Astrocyte (in vitro differentiated cells and primary cell): ENCODE measurements around the gene HBM. TPM values are rescaled to one million over a fixed set of nuclear protein-coding genes. Genes with fewer than 3 reads are reported as not detected.

Experiments
- DNase-seq: peaks from one replicate; pipeline ENCODE4 v3.0.0-alpha.2; 2010; ENCODE audit warnings: low read depth
- FAIRE-seq: peaks from 2 replicates; lab custom pipeline; 2011; peaks lifted over from hg19 to GRCh38; lab: Jason Lieb, UNC
- H2AFZ ChIP-seq: 2 replicates; pipeline ENCODE4 v1.6.0; 2012; ENCODE audit warnings: low read depth, low read length, inconsistent platforms
- H3K27ac ChIP-seq: 2 replicates; pipeline ENCODE4 v1.5.1; 2011; ENCODE audit warnings: low read depth, low read length, inconsistent platforms
- H3K27me3 ChIP-seq: 2 replicates; pipeline ENCODE4 v1.6.0; 2011; ENCODE audit warnings: low read length, inconsistent platforms; ENCODE audit not compliant: insufficient read depth
- H3K36me3 ChIP-seq: 2 replicates; pipeline ENCODE4 v1.5.1; 2011; ENCODE audit warnings: low read length, inconsistent platforms; ENCODE audit not compliant: insufficient read depth
- H3K4me1 ChIP-seq: 2 replicates; pipeline ENCODE4 v1.5.1; 2011; ENCODE audit warnings: low read length, inconsistent platforms; ENCODE audit not compliant: insufficient read depth
- H3K4me2 ChIP-seq: 2 replicates; pipeline ENCODE4 v1.6.0; 2012; ENCODE audit warnings: low read length, inconsistent platforms
- H3K4me3 ChIP-seq: 2 replicates; pipeline ENCODE4 v1.5.1; 2011; ENCODE audit warnings: low read depth, mild to moderate bottlenecking, low read length, inconsistent platforms; ENCODE audit not compliant: insufficient read depth
- H3K79me2 ChIP-seq: 2 replicates; pipeline ENCODE4 v1.6.0; 2012; ENCODE audit warnings: mild to moderate bottlenecking, low read length, inconsistent platforms; ENCODE audit not compliant: insufficient read depth
- H3K9ac ChIP-seq: 2 replicates; pipeline ENCODE4 v1.6.0; 2012; ENCODE audit warnings: mild to moderate bottlenecking, low read length, inconsistent platforms
- H3K9me3 ChIP-seq: 2 replicates; pipeline ENCODE4 v1.5.1; 2012; ENCODE audit warnings: low read depth, mild to moderate bottlenecking, low read length, inconsistent platforms; ENCODE audit not compliant: insufficient read depth
- H4K20me1 ChIP-seq: 2 replicates; pipeline ENCODE4 v1.6.0; 2012; ENCODE audit warnings: low read length, inconsistent platforms; ENCODE audit not compliant: insufficient read depth
- H3K27ac Mint-ChIP-seq: one replicate; pipeline ENCODE4 v1.8.0; 2021; ENCODE audit warnings: mild to moderate bottlenecking, mixed read lengths; ENCODE audit not compliant: unreplicated experiment
- H3K27me3 Mint-ChIP-seq: one replicate; pipeline ENCODE4 v1.8.0; 2021; ENCODE audit warnings: low read depth, mixed read lengths; ENCODE audit not compliant: unreplicated experiment
- H3K36me3 Mint-ChIP-seq: one replicate; pipeline ENCODE4 v1.8.0; 2021; ENCODE audit warnings: low read depth, mixed read lengths; ENCODE audit not compliant: unreplicated experiment
- H3K4me1 Mint-ChIP-seq: one replicate; pipeline ENCODE4 v1.8.0; 2021; ENCODE audit warnings: low read depth, mixed read lengths; ENCODE audit not compliant: unreplicated experiment
- H3K4me3 Mint-ChIP-seq: one replicate; pipeline ENCODE4 v1.8.0; 2021; ENCODE audit warnings: mild to moderate bottlenecking, moderate library complexity, mixed read lengths; ENCODE audit not compliant: unreplicated experiment
- H3K9me3 Mint-ChIP-seq: one replicate; pipeline ENCODE4 v1.8.0; 2021; ENCODE audit warnings: mild to moderate bottlenecking, mixed read lengths; ENCODE audit not compliant: unreplicated experiment
- CTCF ChIP-seq: IDR thresholded peaks from 2 replicates; pipeline ENCODE4 v1.5.1; 2011; ENCODE audit warnings: low read depth, mild to moderate bottlenecking, inconsistent platforms, low read length, moderate library complexity; ENCODE audit not compliant: insufficient read depth
- EZH2 ChIP-seq: IDR thresholded peaks from 2 replicates; pipeline ENCODE4 v1.6.1; 2012; ENCODE audit warnings: mild to moderate bottlenecking, low read length, inconsistent platforms; ENCODE audit not compliant: insufficient read depth
- total RNA-seq: library from RNA; stranded (reverse); gene quantifications from 2 replicates; pipeline ENCODE4 v1.2.1, GENCODE V29; 2021

HBM gene
- total RNA-seq, 1 donor from 2014 or later, result not detected

DNA sequence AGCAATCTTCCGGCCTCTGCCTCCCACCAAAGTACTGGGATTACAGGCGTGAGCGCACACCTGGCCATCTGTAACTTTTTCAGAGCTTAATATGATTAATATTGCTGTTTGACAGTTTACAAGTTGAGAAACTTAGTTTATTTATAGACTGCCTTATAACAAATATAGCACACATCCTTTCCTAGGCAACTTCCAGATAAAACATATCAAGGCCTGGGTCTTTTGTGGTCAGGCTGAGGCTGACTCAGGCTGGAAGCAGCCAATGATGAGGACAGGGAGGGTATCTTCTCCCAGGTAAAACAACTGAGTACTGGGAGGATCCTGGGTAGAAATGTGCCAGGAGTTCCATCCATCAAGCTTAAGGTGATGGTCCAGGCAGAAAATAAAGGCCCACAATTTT, 47.2 kb downstream of the HBM start:
- H3K4me3 Mint-ChIP-seq, result no peak overlapping the region
- H3K4me1 ChIP-seq, result no peaks in the 10 kb centered on the region
- H3K4me1 Mint-ChIP-seq, result peaks cover 6% of the 10 kb centered on the region
- no peak overlapping the region for H3K27ac ChIP-seq
- no peak overlapping the region for H3K9ac ChIP-seq
- peak; percentile 22 for DNase-seq
- no peak overlapping the region for H2AFZ ChIP-seq
- H3K9me3 Mint-ChIP-seq, result no peaks in the 10 kb centered on the region
- peaks cover 15% of the 10 kb centered on the region for H3K36me3 Mint-ChIP-seq
- H4K20me1 ChIP-seq, result peaks cover 95% of the 10 kb centered on the region
- no peaks in the 10 kb centered on the region for H3K27me3 ChIP-seq
- no peak for TF ChIP-seq EZH2
- TF ChIP-seq CTCF, result no peak
- no peak for FAIRE-seq
- H3K9me3 ChIP-seq, result no peaks in the 10 kb centered on the region
- peaks cover 45% of the 10 kb centered on the region for H3K36me3 ChIP-seq
- no peak overlapping the region for H3K4me3 ChIP-seq
- peak overlapping the region; percentile 20 for H3K27ac Mint-ChIP-seq
- H3K79me2 ChIP-seq, result peaks cover 91% of the 10 kb centered on the region
- no peaks in the 10 kb centered on the region for H3K27me3 Mint-ChIP-seq
- H3K4me2 ChIP-seq, result no peak overlapping the region

Other genes starting within 250 kb of the HBM start
- gene POLR3K, start 112.4 kb upstream of the HBM start, total RNA-seq, result 9.6 and 12.2 TPM in 2 replicates
- 34.1 and 35.9 TPM in 2 replicates for gene SNRNP25, start 112.2 kb upstream of the HBM start, total RNA-seq
- 45.6 and 55.5 TPM in 2 replicates for gene RHBDF1, start 93.3 kb upstream of the HBM start, total RNA-seq
- gene MPG, start 87.8 kb upstream of the HBM start, total RNA-seq, result 56.5 and 62.7 TPM in 2 replicates
- 23.5 and 29.0 TPM in 2 replicates for gene NPRL3, start 27.3 kb upstream of the HBM start, total RNA-seq
- gene HBZ, start 13.3 kb upstream of the HBM start, total RNA-seq, result not detected in 2 replicates
- 1.4 TPM in 1 of 2 replicates, not detected in the other for gene HBA2, start 6.9 kb downstream of the HBM start, total RNA-seq
- 1.6 TPM in 1 of 2 replicates, not detected in the other for gene HBA1, start 10.7 kb downstream of the HBM start, total RNA-seq
- gene HBQ1, start 14.5 kb downstream of the HBM start, total RNA-seq, result 2.7 and 4.7 TPM in 2 replicates
- gene LUC7L, start 63.5 kb downstream of the HBM start, total RNA-seq, result 70.2 and 74.1 TPM in 2 replicates
- gene FAM234A, start 68.8 kb downstream of the HBM start, total RNA-seq, result 70.8 and 88.7 TPM in 2 replicates
- 2.7 and 2.8 TPM in 2 replicates for gene RGS11, start 110.0 kb downstream of the HBM start, total RNA-seq
- 3.3 and 5.0 TPM in 2 replicates for gene ARHGDIG, start 114.6 kb downstream of the HBM start, total RNA-seq
- 1.2 and 1.5 TPM in 2 replicates for gene PDIA2, start 117.2 kb downstream of the HBM start, total RNA-seq
- 27.0 and 28.8 TPM in 2 replicates for gene AXIN1, start 186.7 kb downstream of the HBM start, total RNA-seq
- gene MRPL28, start 204.6 kb downstream of the HBM start, total RNA-seq, result 89.2 and 95.8 TPM in 2 replicates
- 80.5 and 86.3 TPM in 2 replicates for gene PGAP6, start 216.0 kb downstream of the HBM start, total RNA-seq
- 268 and 275 TPM in 2 replicates for gene NME4, start 231.2 kb downstream of the HBM start, total RNA-seq
- gene DECR2, start 235.9 kb downstream of the HBM start, total RNA-seq, result 13.4 and 17.4 TPM in 2 replicates